GM19452 (cell line): Measurements from ENCODE around the gene GLIS1.

Experiments used
- ATAC-seq: cut with Tn5 transposase; IDR thresholded peaks from one replicate; pipeline ENCODE4 v1.9.1; 2021; ENCODE audit not compliant: unreplicated experiment

The GLIS1 gene

GRCh38 chr1:53583868-53584776 is 154.8 kb downstream of the GLIS1 start:
- no peak for ATAC-seq

GRCh38 chr1:53583021-53583867 is 155.7 kb downstream of the GLIS1 start:
- ATAC-seq = no peak

GRCh38 chr1:53582211-53583020 is 156.5 kb downstream of the GLIS1 start:
- no peak for ATAC-seq

- ATAC-seq = no peak
Observed at GRCh38 chr1:53581476-53581875, 157.5 kb downstream of the GLIS1 start.

- ATAC-seq = no peak
Observed at GRCh38 chr1:53580739-53581475, 158.1 kb downstream of the GLIS1 start.

- ATAC-seq = no peak
Observed at GRCh38 chr1:53580009-53580400, 159.0 kb downstream of the GLIS1 start.

GRCh38 chr1:53579221-53580008 is 159.5 kb downstream of the GLIS1 start:
- ATAC-seq = no peak

GRCh38 chr1:53578358-53578757 is 160.6 kb downstream of the GLIS1 start:
- ATAC-seq = no peak

- ATAC-seq = no peak
Observed at GRCh38 chr1:53577761-53578100, 161.2 kb downstream of the GLIS1 start.

GRCh38 chr1:53576866-53577760 is 161.9 kb downstream of the GLIS1 start:
- ATAC-seq = no peak

- ATAC-seq = no peak
Observed at GRCh38 chr1:53576381-53576801, 162.6 kb downstream of the GLIS1 start.

- no peak for ATAC-seq
Observed at GRCh38 chr1:53575955-53576320, 163.0 kb downstream of the GLIS1 start.

GRCh38 chr1:53575141-53575954 is 163.6 kb downstream of the GLIS1 start:
- ATAC-seq = no peak

GRCh38 chr1:53574621-53575020 is 164.3 kb downstream of the GLIS1 start:
- ATAC-seq = no peak

GRCh38 chr1:53573931-53574330 is 165.0 kb downstream of the GLIS1 start:
- no peak for ATAC-seq

- no peak for ATAC-seq
Observed at GRCh38 chr1:53573522-53573921, 165.4 kb downstream of the GLIS1 start.

GRCh38 chr1:53572815-53573173 is 166.2 kb downstream of the GLIS1 start:
- ATAC-seq = no peak
